GM21515 (cell line): Measurements from ENCODE around the gene NECTIN4.
A peak's percentile ranks its signal among the peaks of the same experiment; 100 is the strongest.
"Not testable (repeated sequence)": the region's sequence is repeated elsewhere in the genome, so short reads cannot be mapped to it uniquely, and the experiment has no call there.

Source experiments
- ATAC-seq: cut with Tn5 transposase; IDR thresholded peaks from one replicate; pipeline ENCODE4 v1.9.1; 2021; ENCODE audit not compliant: unreplicated experiment

The NECTIN4 gene

DNA sequence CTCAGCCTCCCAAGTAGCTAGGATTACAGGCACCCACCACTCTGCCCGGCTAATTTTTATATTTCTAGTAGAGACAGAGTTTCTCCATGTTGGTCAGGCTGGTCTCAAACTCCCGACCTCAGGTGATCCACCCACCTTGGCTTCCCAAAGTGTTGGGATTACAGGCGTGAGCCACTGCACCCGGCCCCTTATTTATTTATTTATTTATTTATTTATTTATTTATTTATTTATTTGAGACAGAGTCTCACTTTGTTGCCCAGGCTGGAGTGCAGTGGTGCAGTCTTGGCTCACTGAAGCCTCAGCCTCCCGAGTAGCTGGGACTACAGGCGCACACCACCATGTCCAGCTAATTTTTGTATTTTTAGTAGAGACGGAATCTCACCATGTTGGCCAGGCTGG lies 23.7 kb downstream of the NECTIN4 start:
- not testable (repeated sequence) for ATAC-seq

DNA sequence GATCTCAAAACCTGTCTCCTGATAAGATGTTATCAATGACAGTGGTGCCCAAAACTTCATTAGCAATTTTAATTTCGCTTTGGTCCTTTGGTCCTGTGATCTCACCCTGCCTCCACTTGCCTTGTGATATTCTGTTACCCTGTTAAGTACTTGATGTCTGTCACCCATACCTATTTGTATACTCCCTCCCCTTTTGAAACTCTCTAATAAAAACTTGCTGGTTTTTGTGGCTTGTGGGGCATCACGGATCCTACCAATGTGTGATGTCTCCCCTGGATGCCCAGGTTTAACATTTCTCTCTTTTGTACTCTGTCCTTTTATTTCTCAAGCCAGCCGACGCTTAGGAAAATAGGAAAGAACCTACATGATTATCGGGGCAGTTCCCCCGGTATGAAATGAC lies 25.4 kb downstream of the NECTIN4 start:
- not testable (repeated sequence) for ATAC-seq

DNA sequence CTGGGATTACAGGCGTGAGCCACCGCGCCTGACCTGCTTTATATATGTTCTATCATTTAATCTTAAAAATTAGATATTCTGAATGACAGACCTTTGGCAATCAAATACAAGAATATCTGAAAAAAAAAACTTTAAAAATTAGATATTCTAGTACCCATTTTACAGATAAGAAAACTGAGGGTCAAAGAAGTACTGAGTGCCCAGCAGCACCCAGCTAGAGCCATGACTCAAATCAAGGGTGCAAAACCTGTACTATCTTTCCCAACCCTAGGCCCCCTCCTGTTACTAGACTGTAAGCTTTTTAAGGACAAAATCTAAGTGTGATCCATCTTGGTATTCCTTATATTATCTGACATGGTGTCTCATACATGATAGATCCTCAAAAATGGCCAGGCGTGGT lies 27.9 kb downstream of the NECTIN4 start:
- no peak for ATAC-seq

DNA sequence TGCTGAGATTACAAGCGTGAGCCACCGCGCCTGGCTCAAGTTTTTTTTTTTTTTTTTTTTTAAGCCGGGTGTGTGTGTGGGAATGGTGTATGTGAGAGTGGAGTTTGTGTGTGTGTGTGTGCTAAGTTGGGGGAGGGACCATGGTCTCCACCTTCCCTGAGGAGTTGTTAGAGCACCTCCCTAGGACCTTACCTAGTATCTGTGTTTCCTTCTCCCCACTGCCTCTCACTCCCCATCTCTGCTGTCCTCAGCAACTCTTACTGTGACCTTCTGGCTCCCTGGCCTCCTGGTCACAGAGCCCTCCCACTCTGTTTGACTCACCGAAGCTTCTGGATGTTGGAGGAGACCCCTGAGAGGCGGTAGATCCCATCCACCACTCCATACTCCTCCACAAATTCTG lies 30.1 kb downstream of the NECTIN4 start:
- no peak for ATAC-seq

DNA sequence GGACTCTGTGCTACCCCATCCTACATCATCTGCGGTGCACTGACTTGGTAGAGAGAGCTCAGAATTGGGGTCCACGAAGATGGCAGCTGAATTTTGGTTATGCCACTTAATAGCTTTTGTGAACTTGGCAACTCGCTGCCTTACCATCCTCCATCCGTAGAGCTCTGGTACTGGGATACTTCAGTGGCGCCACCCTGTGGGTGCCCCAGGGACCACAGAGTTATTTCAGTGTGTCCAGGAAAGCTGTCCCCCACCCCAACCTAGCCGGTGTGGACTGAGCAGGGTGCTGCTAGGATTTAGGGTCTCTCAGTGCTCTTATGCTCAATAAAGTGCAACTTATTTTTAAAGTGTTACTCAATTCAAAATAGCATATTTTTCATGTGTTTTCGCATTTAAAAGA lies 34.6 kb downstream of the NECTIN4 start:
- no peak for ATAC-seq

GRCh38 chr1:161054232-161054631 lies 35.1 kb downstream of the NECTIN4 start:
- no peak for ATAC-seq

DNA sequence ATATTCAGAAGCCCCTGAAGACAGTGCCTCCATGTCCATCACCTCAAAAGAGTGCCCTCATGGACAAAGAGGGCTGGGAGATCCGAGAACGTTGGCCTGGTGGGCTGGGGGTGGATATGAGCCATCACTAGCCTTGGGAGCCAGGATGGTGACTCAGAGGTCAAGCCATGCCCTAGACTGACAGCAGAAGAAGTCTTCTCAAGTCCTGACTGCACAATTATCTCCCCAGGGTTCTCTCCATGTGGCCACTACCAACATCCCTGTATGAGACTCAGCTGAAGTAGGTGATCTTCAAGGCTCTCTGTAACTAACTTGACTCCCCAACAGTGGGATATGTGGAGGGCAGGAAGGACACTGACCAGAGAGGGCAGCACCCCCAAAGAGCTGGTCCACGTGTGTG lies 36.5 kb downstream of the NECTIN4 start:
- ATAC-seq: no peak

- ATAC-seq: no peak
These were observed 38.1 kb downstream of the NECTIN4 start for GRCh38 chr1:161051219-161051618.

GRCh38 chr1:161048949-161049722 lies 40.2 kb downstream of the NECTIN4 start:
- no peak for ATAC-seq

- no peak for ATAC-seq
These were observed 41.6 kb downstream of the NECTIN4 start for GRCh38 chr1:161047436-161048420.

- ATAC-seq: peak; percentile 42
These were observed 42.6 kb downstream of the NECTIN4 start for GRCh38 chr1:161046605-161047228.

DNA sequence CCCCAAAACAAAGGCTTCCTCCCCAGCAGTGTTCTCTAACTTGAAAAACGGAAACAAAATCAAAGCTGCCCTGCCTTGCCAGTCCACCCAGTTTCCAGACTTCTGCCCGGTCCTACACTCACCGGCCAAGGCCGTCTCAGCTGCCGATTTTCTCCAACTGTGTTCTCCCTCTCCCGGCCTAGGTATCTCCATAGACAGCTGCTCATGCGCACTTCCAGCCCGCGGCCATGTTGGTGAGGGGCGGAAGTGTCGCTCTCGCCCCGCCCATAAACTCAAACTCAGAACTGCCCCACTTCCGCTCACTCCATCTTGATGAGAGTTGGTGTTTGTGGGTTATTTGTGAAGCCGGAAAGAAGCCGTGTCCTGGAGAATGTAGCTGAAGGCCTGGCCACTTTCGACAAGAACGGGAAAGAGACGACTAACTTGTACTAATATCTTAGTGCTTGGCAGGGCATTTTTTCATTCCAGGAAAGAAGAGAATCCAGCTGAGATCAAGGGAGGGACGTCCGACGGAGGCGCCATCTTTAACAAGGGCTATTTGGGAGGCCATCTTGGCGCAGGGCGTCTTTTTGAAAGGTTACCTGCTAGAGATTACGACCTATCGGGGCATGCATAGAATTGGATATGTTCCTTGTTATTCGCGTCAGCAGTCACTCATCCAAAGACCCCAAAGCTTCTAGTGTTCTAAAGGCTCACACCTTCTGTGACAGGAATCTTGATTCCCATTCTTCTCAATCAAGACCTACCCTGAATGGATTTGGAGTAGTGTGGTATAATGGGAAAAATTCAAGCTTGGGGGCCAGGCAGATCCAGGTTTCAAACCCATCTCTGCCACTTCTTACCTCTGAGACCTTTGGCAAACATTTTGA lies 43.4 kb downstream of the NECTIN4 start, which contains the start of gene USF1:
Gene USF1 (minus strand): TSS at position 242 of the 869 bp plus-strand sequence. CDS start 2,702 bp downstream, outside the sequence.
- ATAC-seq: peak; percentile 53

DNA sequence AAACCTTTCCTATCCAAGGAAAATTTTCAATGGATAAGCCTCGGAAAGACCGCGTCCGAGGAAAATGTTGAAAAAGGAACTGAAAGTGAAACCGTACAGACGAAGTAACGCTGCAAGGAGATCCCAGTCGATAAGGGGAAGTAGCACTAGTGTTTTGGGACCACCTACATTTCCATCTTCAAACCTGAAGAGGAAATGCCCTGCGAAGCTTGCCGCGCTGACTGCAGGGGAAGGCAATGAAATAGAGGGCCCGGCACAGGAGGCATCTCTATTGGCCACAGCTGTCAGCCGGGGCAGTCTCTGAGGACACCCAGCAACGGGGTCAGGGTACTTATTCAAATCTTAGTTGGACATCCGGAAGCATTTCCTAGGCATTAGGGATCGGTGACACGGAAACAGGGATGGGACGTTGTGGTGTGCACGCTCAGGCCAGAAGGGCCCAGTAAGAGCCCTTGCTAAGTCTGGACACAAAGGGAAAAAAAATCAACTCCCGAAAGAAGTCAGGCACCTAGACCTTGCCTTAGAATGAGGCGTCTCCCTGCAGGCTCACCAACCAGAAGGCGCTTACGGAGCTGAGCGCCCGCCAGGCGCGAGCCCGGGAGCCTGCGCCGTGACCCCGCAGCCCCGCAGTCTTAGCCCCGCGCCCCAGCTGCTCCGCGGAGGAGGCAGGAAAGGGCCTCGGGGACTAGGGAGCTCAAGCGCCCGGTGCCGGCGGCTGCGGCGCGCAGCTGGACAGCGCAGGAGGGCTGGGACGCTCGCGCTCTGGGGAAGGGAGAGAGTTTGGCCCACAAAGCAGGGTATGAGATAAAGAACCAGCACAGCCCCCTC lies 44.2 kb downstream of the NECTIN4 start:
- ATAC-seq: peak; percentile 41

GRCh38 chr1:161044535-161044907 lies 44.8 kb downstream of the NECTIN4 start:
- no peak for ATAC-seq

- no peak for ATAC-seq
These were observed 49.8 kb downstream of the NECTIN4 start for GRCh38 chr1:161039546-161039945.

DNA sequence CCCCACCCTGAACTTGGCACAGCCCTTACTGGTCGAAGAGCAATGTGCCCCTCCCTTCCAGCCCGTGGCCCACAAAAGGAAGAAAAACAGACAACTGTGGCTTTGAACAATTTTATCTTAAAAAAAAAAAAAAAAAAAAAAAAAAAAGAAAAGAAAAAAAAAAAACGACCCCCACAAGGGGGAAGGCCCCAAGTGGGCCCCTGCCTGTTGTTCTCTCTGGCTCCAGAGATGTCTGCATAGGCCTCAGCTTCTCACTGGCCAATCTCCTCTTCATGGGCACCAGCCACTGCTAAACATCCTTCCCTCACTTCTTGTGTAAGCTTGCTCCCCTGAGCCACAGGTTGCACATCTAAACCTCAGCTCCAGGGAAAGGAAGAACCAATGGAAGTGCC lies 50.2 kb downstream of the NECTIN4 start:
- no peak for ATAC-seq

DNA sequence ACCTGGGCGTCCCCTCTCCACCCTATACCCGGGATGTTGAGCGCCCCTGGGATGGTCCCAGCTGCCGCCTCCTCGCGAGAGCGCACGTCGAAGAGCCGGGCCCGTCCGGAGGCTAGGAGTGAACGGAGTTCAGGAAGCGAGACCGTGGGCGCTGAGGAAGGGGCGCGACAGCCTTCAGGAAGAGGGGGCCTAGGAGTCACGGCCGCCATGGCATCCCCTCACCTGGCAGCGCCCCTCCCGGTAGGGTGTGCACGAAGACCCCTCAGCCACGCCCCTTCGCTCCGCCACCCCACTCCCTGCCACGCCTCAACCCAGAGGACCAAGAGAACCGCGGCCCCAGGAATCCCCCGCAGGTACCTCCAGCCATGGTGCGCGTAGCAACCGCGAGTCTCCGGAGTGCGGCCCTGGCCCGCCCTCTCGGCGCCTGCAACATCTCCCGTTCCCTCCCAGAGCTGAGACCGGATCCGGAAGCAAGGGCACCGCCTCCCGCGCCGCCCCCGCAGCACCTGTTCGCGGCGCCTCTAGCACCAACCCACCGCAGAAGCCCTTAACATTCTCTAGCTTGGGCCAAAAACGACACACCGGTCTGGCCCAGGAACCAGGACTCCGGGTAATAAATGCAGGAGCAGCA lies 50.7 kb downstream of the NECTIN4 start, which contains the start of gene TSTD1:
Gene TSTD1 (minus strand): TSS at position 442 of the 631 bp plus-strand sequence. CDS start 75 bp downstream, at position 367.
- peak; percentile 77 for ATAC-seq

DNA sequence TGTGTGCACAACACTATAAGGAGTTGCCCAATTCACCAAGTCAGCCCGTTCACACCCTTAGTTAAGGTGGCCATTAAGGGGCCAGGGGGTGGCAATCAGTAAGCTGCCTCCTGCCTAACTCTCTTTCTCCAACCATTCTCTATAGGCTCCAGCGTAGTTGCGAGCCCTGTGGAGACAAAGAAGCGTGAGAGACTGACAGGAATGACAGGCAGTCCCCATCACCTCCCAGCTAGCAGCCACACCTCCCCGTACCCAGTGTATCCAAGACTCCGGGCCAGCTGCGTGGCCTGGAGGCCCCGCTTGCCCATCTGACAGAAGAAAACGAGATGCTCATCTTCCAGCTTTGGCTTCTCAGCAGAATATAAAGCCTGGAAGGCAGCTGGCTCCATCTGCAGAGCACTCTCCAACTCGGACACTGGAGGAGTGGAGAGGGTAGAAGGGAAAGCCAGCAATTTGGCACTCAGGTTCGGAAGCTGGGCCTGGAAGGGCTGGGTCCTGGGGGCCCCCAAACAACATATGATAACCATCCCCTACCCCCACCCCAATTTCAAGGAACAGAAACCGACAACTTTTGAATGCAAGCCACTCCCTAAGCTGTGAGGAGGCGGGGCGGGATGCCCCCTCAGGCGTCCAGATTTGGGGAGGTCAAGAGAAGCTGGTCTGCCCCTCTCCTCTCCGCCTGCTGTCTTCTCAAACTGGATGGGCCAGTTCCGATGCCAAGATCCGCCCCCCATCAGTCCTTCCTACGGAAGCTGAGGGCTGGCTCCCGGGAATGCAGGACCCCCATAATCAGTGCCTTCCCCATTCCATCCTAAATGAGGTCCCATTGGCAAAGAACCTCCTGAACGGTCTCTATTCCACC lies 51.5 kb downstream of the NECTIN4 start:
- no peak for ATAC-seq
